Ovary (tissue), 3 donors: ENCODE results near the gene ZNF511.

ENCODE experiments used
- CTCF ChIP-seq, 3 donors: fragments of 450-650 bp in 2 of 3; fragments of 200-600 bp in 1 of 3; IDR thresholded peaks; one replicate each; pipeline versions ENCODE4 v1.5.1 to v1.8.0; 2016 to 2022; ENCODE audit warnings: antibody characterized with exemption in 3 of 3, mild to moderate bottlenecking in 1 of 3
- EP300 ChIP-seq: sonication (generic); formaldehyde crosslinking; IDR thresholded peaks from one replicate; pipeline ENCODE4 v1.6.1; 2017; ENCODE audit warnings: antibody characterized with exemption
- POLR2A ChIP-seq: fragments of 450-650 bp; IDR thresholded peaks from one replicate; pipeline ENCODE4 v1.6.1; 2017; ENCODE audit warnings: antibody characterized with exemption, mild to moderate bottlenecking, moderate library complexity
- donor health status: DM: no; HTN: no; CAD: no.

DNA sequence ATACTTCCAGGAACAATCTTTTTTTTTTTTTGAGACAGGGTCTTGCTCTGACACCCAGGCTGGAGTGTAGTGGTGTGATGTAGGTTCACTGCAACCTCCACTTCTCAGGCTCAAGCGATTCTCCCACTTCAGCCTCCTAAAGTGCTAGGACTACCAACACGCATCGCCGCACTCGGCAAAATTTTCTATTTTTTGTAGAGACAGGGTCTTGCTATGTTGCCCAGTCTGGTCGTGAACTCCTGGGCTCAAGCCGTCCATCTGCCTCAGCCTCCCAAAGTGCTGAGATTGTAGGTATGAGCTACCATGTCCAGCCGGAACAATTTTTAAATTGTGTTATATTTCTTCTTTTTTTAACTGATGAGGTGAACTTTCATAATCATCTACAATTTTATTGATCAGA, 2.1 kb downstream of the ZNF511 start:
- TF ChIP-seq EP300 (no peak), CTCF (IDR thresholded peaks at IDR 0.05) (no peak), POLR2A (no peak)
